GM15510 (cell line): ENCODE results near the gene BUD23.

Experiments
- POLR2A ChIP-seq: IDR thresholded peaks from 3 replicates; pipeline ENCODE4 v1.6.1; 2011; ENCODE audit warnings: borderline replicate concordance; ENCODE audit not compliant: insufficient read length; ENCODE audit errors: extremely low read depth

Gene BUD23

DNA sequence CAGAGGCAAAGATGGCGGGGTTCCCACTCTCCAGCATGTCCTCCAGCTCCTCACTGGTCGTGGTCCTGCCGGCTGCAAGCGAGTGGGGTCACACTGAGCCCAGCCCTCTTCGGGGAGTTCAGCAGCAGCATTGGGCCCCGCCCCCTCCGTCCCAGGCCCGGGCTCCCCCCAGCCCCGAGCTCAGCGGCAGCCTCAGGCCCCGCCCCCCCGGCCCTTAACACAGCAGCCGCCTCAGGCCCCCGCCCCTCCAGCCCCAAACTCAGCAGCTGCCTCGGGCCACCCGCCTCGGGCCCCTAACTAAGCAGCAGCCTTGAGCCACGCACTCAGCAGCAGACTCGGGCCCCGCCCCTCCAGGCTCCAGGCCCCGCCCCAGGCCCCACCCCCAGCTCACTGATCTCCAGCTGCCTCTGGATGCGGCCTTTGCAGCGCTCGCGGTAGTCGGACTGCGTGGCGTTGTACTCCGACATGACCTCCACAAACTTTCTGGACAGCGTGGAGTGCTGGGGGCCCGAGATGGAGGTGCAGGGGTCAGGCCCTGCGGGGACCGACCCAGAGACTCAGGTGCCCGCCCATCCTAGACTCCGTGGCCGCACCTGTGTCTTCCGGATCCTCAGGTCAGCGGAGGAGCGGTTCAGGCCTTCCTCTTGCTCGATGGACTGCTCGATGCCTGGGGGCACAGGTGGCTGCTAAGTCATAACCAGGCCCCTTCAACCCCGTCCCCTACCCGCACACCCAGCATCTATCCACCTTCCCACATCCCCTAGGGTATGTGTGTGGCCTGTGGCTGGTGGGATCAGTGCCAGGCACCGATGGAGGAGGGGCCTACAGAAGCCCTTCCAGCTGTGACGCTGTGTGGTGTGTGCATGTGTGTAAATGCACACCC is 20.6 kb downstream of the BUD23 start:
- no peak for TF ChIP-seq POLR2A

DNA sequence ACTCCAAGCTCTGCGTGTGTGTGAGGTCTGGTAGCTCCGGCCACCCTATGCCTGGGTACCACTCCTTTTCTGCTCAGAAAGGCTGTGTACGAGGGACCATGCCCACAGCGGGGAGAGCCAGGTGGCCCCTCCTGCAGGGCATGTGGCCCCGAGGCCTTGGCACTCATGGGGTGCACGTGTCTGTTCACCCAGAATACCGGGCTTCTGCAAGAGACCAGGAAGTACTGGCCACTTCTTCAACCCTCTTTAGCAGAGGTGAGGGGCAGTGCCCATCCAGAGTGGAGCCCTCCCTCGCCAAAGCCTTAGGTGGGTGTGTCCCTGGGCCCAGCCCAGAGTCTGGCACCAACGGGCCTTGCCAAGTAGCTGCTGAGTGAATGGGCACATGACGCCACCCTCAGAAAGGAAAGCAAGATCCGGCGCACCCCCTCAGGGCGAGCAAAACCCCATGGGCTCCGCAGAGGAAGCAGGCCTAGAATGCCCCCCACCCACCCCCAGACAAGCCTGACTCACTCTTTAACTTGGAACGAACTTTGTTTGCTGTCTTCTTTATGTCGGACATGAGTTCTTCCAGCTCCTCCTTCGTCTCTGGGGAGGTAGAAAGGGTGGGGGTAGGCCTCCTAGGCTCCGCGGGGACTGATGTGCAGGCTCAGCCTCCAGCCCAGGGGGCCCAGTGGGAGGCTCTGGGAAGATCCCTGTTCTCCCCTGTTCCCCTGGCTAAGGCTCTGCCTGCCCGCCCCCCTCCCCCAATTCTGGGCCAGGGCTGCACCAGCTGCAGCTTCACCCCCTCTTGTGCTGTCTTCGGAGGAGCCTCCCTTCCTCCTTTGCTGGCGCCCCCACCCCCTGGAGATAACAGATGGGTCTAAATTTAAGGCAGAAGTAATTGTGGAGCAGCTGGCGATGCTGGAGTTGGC is 21.5 kb downstream of the BUD23 start:
- TF ChIP-seq POLR2A = no peak

DNA sequence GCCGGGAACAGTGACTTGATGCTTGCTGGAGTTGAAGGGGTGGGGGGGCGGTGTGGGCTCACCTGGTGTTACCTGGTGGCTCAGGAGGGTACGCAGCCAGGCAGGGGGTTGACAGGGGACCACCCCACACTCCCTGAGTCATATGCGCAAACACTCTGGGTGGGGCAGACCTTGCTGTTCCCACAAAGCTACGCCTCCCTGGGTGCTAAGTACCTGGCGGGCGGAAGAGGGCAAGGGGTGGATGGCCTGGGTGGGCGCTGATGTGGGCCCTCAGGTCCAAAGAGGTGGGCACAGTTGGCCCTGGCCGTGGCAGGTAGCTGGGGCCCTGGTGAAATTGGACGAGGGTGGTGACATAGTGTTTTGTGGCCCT is 22.1 kb downstream of the BUD23 start:
- TF ChIP-seq POLR2A = no peak

DNA sequence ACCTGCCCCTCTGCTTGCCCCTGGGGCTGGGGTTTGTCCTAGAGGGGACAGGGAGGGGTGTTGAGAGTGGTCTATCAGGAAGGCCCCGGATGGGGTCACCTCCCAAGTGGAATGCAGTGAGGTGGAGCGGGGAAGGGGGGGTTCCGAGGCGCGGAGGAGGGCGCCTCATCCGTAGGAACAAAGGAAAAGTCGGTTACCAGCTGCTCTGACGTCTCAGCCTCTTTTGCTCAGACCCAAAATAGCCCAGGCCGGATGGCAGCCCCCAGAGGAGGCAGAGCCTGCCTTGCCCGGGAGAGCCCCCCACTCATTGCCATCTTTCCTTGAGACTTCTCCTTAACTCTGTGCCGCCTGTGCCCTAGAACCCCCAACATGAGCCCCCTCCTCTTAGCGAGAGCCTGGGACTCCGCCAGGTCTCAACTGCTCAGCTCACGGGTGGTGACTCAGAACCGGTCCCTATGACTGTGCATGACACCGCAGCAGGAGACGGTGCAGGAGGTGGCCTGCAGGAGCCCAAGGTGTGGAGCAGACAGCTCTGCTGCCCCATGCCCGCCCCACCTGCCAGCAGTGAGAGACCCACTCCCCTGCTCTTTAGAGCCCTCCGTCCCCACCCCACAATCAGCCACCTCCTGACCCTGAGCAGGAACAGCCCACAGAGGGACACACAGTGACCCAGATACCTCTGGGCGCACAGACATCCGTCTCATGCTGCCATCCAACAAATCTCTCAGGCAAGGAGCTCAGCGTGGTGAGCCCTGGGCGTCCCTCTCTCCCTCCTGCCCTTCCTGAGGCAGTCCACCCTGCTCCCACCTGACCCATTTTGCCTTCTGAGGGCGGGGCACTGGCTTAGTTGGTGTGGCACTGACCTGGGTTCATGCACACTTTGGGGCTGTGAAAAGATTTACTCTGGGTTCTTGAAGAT is 23.0 kb downstream of the BUD23 start:
- no peak for TF ChIP-seq POLR2A

DNA sequence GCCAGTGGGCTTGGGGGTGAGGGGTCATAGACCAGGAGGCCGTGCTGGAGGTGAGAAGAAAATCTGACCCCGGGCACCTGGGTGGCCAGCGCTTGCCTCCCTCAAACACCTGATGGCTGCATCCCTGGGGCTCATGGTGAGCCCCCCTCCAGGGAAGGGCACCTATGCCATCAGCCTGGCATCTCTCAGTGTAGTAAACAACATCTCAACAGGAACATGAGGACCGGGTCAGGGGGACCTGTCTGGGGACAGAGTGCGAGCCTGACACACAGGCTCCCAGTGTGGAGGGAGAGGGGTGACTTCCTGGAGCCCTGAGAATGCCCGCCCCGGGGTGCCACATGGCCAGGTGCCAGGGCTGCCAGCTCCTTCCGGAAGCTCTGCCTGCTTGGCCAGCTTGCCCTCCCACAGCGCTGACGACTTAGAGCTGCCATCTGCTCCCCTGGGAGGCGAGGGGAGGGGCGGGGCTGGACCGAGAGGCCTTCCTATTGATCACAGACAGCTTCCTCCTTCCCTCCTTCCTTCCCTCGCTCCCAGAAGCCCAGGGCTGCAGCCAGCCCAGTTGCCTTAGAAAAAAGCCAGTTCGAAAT is 23.7 kb downstream of the BUD23 start:
- no peak for TF ChIP-seq POLR2A

DNA sequence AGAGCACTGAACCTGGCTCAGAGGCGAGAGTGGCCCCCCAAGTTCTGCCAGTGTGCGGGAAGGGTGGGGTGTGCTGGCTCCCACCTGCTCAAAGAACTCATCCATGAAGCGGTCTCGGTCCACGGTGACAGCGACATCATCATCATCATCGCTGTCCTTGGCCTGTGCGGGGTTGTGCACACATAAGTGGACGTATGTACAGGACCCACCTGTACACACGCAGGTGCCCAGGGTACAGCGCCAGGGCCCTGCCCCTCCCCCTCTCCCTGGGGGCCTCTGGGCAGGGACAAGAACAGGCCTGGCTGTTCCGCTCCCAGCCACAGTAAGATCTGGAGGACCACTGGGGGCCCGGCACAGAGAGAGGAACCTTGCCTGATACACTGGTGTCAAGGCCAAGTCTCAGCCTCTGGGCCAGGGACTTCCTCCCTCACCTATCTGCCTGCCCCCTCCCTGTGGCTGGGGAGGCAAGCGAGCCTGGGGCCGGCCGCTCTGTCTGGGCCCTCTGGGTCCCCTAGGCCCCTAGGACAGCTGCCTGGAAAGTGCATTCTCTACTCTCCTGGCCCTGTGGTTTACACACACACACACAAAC is 25.7 kb downstream of the BUD23 start:
- TF ChIP-seq POLR2A = no peak

DNA sequence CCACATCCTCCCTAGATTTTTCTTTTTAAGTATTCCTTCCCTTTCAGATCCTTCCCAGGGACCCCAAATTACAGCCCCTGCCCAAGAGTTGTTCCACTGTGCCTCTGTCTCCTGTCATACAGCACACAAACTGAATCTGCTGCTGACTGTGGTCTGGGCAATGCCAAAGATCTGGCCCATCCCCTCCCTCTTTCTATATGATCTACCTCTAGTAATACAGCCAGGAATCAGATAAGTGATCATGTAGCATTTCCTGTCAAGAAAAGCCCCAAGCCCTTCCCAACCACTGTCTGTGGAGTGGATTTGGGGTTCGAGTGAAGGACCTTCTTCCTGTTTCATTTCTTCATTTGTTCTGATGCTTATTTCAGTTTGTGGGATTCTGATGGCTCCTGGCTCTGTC is 29.4 kb downstream of the BUD23 start:
- TF ChIP-seq POLR2A = no peak

DNA sequence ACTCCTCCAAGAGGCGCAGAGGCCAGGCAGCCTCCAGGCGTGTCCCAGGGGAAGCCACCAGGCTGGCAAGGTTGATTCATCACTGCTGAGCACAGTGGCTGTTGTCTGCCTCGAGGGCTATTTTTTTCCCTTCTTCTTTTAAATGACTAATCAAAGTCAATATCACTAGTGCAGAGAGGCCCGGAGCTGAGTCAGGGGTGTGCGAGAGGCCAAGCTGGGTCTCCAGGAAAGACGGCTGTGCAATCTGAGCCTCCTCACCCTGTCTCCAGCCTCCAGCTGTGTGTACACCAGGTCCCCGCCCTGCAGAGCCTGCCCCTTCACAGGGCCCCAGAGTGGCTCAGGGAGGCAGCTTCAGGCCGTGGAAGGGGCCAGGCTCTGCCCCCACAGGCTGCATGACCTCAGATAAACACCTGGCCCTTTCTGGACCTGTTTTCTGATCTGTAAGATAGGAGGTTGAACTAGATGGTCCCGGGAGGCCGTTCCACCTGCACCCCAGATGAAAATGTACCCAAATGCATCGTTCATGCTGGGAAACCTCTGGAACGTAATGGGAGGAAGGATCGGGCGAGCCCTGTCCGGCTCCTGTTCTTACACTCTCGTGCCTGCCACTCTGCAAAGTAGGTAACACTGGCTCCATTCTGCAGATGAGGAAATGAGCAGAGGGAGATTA is 32.4 kb downstream of the BUD23 start:
- no peak for TF ChIP-seq POLR2A

DNA sequence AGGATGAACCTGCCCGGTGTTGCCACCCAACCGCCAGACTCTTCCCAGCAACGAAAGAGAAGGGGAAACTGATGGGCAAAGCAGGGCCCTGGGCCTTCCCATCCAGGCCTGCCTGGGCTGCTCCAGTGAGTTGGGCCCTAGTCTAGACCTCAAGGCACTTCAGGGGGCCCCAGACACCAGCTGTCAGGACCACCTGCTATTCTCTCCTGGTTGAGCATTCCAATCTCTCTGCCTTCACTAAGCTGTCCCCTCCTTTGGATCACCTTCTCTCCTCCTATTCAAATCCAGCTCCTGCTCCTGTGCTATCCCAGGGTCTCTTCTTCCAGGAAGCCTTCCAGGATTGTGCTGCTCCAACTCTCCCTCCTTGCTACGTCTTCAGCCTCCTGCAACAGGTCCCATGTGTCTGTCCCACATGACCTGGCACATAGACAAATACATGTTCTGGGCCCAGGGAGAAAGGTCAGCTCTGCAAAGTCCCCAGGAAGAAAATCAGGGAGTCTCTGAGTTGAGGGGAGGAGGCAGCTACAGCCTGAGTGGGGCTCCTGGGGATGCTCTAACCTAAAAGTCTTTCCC is 33.0 kb downstream of the BUD23 start:
- TF ChIP-seq POLR2A = no peak

DNA sequence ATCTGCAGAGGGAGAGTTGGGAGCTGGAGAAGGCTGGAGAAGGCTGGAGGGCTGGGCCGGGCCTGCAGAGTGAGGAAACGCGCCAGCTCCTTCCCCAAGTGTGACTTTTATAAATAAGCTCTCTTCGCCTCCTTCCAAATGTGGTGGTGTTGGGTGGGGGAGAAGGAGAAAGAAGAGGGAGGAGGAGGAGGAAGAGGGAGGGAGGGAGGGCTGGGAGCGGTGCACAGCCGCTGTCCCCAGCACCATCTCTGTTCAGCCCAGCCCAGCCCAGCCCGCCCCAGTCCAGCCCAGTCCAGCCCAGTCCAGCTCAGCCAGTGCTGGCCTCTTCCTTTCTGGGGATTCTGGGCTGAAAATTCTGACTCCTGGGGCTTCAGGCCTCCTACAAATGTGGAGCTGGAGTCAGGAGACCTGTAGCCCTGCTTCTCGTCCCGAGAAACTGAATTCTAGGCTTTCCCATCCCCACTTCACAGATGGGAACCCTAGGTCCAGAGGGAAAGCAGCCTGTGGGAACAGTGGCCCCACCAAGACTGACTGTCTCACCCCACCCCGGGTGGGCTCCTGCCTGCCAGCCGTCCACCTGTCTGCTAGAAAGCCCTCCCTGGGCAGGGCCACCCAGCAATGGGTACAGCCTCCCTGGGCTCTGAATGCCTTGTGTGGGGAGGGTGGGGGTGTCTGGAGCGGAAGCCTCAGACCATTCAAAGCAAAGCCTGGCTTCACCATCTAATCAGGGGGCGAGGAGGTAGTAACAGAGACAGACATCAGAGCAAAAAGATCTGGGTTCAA is 33.8 kb downstream of the BUD23 start:
- TF ChIP-seq POLR2A = no peak

DNA sequence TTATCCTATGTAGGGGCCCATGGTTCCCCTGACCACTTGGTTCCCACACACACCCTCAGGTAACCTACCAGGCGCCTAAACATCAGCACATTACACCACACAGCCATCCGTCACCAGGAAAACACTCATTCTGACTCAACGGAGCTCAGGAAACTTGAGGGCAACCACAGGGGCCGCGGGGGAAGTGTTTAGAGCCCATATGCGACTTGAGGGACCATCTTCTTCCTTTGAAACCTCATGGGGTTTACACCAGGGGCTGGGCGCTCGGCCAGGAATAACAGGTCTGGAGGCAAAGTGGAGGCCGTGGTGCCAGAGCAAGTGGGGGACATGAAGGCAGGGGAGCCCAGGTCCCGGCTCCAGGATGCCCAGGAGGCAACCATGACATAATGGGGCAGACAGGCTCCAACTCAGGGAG is 34.6 kb downstream of the BUD23 start:
- no peak for TF ChIP-seq POLR2A

DNA sequence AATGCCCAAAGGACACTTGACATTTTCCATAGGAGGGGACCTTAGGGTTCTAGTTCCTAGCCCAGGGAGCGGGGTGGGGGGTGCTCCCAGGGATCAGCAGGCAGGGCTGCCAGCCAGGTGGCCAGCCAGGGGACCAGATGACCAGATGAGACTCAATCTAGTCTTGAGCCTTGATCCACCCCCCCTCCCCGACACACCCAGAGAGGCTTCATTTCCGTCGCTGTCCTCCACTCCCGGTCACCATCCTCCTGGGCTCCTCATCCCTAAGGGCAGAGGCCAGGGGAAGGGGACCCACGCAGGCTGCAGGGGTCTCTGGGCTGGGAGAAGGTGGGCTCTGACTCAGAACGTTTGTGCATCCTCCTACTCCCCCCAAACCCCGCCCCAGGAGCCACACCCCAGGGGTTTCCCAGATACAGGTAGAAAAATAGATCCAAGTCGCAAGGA is 35.1 kb downstream of the BUD23 start:
- TF ChIP-seq POLR2A = no peak
